ENCODE measurements around the gene INPP4B. TPM values are rescaled to one million over a fixed set of nuclear protein-coding genes. Genes with fewer than 3 reads are reported as not detected.
"Not testable (repeated sequence)": the region's sequence is repeated elsewhere in the genome, so short reads cannot be mapped to it uniquely, and the experiment has no call there.

The INPP4B gene
- total RNA-seq, 1 donor from 2014 or later = 8.2 TPM

DNA sequence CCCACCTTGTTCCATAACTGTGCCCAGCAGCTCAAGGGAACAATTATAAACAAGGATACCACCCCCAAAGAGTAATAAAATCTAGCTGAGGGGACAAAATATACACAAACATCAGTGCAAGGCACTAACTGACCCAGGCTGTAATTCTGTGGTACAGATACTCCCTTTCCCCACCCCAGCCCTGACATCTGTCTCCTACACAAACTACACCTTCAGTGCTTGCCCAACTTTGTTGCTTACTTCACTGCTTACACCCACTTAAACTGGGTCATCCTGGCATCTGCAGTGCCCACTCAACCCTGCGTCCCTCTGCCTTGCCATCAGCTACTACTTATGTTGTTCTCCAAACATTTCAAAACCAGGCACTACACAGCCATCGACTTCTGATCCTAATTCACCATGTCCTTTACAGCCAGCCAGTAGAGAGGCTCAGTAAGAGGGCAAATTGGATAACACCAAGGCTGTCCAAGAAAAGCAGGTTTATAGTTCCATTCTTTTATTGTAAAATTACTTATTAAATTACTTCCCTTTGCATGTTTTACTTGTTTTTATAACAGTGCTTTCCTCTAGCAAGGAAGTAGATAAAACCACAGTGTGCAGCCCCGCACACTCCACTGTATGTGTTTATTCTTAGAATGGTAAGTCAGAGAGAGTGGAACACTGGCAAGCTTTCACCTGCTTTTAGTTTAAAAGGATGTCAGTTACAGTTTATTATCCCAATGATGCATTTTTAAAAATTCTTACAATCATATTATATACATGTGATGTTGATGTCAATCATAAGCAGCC, 149.6 kb downstream of the INPP4B start:
- FAIRE-seq (no peak), DNase-seq (ENCODE audit: low spot score in 2 of 2) (no peak)

DNA sequence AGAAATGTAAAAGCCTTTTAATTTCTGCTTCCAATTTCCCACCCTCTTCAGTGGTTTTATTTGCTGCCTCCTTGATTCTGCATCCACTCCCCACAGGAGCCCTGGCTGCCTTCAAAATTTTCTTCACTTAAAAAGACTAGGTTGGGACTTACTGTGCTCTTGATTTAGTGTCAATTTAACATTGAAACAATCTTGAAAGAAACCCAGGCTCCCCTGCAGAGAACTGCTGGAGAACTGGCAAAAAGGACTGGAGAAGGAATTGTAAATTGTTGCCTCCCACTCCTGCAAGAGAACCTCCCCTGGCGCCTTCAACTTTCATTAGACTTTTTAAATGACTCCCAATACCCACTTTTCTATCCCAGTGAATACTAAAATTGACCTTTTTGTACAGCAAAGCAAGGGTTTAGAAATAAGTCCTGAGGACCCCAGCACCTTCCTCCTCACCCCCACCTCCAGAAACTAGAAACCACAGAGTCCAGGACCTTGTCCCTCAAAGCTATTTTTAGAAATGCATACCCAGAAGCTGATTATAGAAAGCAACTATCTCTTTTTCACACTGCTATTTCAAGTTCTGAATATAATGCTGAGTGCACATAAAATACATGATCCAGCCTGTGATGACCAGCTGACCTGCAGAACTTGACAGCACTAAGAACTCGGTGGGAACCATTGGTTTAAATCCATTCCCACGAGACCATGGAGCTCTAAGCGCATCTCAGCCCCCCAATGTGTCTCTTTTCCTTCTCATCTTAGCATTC, 155.5 kb downstream of the INPP4B start:
- no peak for DNase-seq (ENCODE audit: low spot score in 2 of 2)
- FAIRE-seq = no peak

DNA sequence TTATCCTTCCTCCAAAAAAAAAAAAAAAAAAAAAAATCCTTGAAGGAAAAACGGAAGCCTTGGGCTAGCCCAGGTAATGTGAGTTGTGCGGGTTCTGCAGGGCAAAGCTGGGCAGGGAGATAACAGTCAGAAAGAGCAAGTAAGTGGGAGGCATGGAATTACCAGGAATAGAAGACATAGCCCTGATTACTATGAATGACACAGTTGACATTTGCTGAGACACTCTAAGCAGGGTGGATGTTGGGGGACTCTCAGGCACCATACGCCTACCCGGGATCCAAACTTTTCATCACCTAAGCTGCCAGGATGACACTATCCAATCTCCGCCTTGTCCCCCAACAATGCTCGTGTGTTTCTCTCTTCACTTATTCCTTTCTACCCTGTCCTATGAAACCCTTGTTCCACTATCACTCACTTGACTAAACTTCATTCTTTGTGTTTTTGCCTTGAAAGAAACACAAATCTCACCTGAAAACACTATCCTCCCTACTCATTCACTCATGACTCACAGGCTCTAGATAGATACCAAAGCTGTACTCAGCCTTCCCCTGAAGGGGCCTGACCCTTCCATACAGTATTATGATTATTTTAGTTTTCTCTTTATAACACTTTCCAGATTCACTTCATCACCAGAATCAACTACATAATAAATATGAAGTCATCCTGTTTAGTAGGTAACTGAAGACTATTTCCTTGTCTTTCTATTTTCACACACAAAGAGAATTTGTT, 158.4 kb downstream of the INPP4B start:
- FAIRE-seq = no peak
- DNase-seq (ENCODE audit: low spot score in 2 of 2) = no peak

DNA sequence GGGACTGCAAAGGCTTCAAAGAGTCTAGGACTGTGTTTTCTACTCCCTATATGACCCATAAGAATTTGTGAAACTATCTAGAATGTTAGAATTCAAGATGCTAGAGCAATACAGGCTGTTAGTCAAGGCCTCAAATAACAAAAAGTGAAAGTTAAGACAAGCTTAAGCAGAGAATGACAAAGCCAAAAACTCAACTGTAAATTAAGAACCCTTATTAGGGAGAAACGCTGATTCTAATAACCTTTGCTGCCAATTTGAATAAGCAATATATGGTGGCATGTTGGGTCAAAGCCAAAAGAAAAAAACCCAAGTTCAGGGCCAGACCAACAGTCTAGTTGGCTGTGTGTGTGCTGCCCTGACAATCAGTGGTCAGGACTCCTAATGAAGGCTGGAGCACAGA, 160.0 kb downstream of the INPP4B start:
- DNase-seq (ENCODE audit: low spot score in 2 of 2) (no peak), FAIRE-seq (no peak)

DNA sequence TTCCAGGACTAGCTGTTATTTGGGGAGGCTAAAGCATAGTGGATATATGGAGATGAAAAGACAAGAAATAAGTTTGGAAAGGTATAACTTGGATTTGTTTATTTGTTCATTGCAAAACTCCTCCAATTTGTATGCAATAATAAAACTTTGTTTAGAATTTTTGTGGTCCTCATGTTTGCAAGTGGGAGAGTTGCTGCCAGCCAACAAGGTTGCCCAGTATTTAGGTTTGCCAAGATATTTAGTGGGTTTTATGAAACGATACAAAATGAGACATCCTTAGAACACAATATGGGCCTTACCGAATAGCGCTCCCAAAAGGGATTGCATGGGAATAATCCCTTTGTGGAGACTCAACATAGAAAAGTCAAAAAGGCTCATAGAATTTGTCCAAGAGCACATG, 162.1 kb downstream of the INPP4B start:
- DNase-seq (ENCODE audit: low spot score in 2 of 2) = no peak
- FAIRE-seq = no peak

DNA sequence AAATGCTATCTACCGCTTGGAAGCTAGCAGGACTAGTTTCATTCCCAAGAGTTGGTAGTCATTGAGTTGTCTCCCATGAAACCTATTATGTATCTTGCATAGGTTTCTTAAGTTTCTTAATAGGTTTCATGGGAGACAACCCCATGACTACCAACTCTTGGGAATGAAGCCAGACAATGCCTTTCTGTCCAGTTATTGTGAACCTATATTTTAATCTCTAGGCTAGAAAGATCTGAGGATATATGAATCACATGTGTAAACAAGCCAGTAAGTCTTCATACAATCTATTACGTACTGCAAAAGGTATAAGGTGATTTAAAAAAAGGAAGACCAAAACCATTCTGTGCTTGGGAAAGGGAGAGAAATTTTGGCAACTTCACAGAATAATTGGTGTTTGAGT, 162.6 kb downstream of the INPP4B start:
- DNase-seq (ENCODE audit: low spot score in 2 of 2) = no peak
- no peak for FAIRE-seq

DNA sequence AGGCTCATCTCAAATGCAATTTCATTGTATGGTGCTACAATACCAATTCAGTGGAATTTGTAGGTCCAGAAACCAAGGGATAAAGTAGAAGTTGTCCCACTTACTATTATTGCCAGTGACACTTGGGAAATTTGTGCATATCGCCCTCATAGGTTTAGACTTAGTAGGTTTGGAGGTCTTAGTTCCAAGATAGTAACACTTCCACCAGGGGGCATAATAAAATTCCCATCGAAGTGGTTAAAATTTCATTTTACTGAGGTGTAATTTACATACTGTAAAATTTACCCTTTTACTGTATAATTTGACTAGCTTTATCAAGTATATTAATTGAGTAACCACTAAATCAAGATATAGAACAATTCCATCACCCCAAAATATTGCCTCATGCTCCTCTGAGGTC, 174.6 kb downstream of the INPP4B start:
- no peak for DNase-seq (ENCODE audit: low spot score in 2 of 2)
- no peak for FAIRE-seq

DNA sequence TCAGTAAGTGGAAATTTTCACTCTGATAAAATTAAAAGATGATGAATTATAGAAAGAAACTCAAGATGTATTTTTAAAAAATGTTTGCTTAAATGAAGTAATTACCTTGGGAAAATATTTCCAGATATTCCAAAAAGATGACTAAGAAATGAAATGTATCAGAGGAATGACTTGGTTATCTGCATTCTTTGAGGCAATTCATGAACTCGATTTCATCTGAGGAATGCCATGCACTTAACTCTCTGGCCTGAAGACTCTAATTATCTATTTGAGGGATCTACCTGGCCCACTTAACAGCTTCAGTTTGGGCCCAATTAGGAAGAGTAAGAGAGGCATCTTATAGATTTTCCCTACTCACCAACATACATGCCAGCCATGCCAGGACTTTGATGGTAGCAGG, 182.3 kb downstream of the INPP4B start:
- DNase-seq (ENCODE audit: low spot score in 2 of 2) (no peak), FAIRE-seq (no peak)

DNA sequence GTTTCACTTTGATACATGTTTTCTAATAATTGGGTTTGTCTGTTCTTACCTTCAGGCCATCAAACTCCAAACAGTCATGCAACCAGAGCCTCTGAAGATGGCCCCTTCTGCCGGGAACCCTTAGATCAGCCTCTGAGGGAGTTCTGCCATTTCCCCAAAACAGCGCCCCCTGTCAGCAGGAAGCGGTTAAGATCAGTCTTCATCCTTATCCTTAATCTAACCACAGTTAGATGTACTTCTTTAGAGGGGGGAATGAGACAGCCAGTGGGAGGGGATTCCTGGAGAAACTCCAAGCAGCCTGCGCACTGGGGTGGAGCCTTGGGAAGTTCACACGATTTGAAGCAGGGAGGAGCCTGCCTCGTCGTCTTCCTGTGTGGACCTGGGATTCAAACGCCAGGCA, 185.4 kb downstream of the INPP4B start:
- no peak for FAIRE-seq

DNA sequence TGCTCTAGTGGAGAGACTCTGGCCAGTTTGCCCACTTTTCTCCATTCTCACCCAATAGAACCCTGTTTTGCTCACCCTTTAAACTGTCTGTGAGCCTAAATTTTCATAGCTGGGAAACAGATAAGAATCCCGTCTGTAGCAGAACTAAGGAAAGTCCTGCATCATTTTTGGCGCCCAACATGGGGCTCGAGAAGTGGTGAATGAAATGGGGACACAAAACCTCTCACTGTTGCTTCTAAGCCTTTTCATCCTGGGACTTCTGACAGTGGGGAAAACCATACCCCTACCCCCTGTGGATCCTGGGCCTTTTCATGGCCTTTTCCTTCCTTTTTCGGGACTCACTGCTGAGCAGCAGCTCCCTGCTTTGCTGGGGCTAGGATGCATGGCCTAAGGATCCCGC, 189.9 kb downstream of the INPP4B start:
- FAIRE-seq (no peak), DNase-seq (ENCODE audit: low spot score in 2 of 2) (no peak)

More for the DNA sequence above, 185.4 kb downstream of the INPP4B start:
- DNase-seq (ENCODE audit: low spot score in 2 of 2) = no peak

DNA sequence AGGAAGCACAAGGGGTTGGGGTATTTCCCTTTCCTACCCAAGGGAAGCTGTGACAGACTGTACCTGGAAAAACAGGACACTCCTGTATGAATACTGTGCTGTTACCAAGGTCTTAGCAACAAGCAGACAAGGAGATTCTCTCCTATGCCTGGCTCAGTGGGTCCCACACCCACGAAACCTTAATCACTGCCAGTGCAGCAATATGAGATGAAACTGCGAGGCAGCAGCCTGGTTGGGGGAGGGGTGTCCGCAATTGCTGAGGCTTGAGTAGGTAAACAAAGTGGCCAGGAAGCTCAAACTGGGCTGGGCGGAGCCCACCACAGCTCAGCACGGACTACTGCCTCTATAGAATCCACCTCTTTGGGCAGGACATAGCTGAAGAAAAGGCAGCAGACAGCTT, 197.7 kb downstream of the INPP4B start:
- FAIRE-seq (no peak), DNase-seq (ENCODE audit: low spot score in 2 of 2) (no peak)

DNA sequence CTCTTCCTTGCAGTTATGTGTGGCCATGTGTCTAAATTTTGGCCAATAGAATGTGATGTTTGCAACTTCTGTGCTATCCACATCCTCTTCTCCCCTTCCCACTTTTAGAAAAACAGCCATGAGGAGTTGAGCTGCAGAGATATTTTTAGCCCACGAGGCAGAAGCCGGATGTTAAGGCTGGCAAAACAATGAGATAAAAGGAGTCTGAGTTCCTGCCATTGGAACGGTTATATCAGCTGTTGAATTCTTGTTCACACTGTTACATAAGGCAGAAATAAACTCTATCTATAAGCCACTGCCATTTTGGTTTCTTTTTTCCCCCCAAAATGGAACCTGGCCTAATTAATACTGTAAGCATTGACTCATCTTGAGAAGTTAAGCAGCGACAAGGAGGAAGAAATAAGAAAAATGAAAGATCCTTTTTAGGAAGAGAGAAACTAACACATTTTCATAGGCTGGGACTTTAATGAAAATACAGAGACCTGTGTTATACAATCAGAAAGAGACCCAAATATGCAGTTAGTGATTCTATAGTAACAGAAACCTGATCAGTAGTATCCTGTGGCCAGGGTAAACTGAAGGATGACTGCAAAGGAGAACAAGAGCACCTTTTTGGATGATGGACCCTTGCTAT, 200.5 kb downstream of the INPP4B start:
- FAIRE-seq (no peak), DNase-seq (ENCODE audit: low spot score in 2 of 2) (no peak)

DNA sequence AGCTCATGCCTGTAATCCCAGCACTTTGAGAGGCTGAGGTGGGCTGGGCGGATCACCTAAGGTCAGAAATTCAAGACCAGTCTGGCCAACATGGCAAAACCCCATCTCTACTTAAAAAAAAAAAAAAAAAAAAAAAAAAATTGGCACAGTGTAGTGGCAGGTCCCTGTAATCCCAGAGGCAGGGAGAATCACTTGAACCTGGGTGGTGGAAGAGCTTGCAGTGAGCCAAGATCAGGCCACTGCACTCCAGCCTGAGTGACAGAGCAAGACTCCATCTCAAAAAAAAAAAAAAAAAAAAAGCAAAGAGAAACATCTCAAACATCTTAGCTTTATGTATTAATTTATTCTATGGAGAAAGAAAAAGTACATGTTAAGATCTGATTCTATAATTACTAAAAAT, 201.5 kb downstream of the INPP4B start:
- not testable (repeated sequence) for FAIRE-seq; DNase-seq (ENCODE audit: low spot score in 2 of 2)

DNA sequence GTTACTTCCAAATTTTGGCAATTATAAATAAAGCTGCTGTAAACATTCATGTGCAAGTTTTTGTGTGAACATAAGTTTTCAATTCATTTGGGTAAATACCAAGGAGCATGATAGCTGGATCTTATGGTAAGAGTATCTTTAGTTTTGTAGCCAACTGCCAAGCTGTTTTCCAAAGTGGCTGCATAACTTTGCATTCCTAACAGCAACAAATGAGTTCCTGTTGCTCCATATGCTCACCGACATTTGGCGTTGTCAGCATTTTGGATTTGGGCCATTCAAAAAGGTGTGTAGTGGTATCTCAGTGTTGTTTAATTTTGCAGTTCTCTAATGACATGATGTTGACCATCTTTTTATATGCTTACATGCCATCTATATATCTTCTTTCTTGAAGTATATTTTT, 208.5 kb downstream of the INPP4B start:
- no peak for FAIRE-seq
- DNase-seq (ENCODE audit: low spot score in 2 of 2) = no peak

DNA sequence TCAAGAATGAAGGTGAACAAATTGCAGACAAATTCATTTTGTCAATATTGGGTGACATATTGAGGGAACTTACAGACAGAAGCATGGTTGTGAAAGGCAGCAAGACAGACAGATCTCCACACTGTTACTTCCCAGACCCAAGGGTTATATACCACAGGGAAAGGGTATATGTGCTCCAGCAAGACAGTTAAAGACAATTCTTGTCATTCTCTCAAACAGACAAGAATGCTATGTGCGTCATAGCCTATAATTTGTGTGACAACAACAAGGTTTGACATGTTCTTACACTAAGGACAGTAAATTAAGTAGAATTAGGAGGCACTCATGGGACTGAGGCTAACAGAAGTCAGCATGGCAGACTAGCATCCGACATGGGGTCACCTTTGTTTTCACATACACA, 214.3 kb downstream of the INPP4B start:
- no peak for FAIRE-seq
- DNase-seq (ENCODE audit: low spot score in 2 of 2) = no peak

DNA sequence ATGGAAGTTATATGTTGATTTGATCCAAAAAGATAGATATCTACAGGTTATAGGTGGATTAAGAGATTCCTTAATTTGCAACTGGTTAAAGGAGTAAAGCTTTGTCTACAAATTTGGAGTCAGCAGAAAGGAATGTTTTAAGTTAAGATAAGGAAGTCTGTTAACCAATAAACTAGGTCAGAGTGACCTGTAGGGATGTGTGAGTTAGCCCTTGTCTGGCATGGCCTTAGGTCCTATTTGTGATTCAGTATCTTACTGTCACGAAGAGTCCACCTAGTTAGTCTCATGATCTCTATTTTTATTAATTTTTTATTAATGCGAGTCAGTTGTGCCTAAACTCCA, 230.8 kb downstream of the INPP4B start:
- no peak for DNase-seq (ENCODE audit: low spot score in 2 of 2)
- FAIRE-seq = no peak

DNA sequence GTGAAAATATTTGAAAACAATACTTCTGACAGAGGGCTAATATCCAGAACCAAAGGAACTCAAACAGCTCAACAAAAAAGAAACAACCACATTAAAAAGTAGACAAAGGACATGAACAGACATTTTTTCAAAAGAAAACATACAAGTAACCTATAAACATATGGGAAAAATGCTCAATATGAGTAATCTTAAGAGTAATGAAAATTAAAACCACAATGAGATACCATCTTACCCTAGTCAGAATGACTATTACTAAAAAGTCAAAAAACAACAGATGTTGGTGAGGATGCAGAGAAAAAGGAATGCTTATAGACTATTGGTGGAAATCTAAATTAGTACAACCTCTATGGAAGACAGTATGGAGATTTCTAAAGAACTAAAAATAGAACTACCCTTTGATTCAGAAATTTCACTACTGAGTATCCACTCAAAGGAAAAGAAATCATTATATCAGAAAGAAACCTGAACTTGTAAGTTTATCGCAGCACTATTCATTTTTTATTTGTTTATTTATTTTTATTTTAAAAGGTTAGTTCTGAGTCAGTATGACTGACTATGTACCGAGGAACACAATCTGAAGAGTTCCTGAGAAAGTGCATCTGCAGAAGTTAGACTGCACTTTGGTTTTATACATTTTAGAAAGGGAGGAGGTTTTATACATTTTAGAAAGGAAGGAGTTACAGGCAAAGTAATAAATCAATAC, 231.3 kb downstream of the INPP4B start:
- DNase-seq (ENCODE audit: low spot score in 2 of 2) (no peak), FAIRE-seq (no peak)

DNA sequence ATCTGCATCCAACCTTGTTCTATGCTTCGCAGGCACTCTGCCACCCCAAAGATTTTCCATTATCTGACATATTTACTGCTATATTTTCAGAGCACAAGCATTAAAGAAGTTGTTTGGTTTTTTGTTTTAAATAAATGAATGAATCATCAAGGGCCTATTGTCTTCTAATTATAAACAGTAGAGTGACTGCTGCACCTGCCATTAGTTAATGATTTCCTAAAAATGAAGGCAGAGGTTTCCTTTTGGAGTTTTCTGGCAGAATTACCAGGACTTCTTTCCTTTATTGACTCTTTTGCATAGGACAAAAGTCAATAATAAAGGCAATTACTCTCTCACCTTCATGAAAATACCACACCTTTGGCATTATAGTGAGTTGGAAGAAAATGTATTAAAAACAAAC, 238.1 kb downstream of the INPP4B start:
- FAIRE-seq = no peak

DNA sequence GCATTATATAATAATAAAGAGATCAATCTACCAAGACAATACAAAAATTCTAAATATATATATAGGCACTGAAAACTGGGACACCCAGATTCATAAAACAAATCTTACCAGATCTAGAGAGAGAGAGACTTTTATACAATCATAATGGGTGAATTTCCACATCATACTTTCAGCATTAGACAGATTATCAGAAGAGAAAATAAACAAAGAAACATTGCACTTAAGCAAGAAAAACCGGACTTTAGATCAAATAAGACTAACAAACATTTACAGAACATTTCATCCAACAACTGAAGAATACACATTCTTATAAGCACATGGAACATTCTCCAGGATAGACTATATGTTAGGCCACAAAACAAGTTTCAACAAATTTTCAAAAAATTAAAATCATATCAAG, 245.1 kb downstream of the INPP4B start:
- FAIRE-seq = no peak
- DNase-seq (ENCODE audit: low spot score in 2 of 2) = no peak

More for the DNA sequence above, 238.1 kb downstream of the INPP4B start:
- no peak for DNase-seq (ENCODE audit: low spot score in 2 of 2)

DNA sequence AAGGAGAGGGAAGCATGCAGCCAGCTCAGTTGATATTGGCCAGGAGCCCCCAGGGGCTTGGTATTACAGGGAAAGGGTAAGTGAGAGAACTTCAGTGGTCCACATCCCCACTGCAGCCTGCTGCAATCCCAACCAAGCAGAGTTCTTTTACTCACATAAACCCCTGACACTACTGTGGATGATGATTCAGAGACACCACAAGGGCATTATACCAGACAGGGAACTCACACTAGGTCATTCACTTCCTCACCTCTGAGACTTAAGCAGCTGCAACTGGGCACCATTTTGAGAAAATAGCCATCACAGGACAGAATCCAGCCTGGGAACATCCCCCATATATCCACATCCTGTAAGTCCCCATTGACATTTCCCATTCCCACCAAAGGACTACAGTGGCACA, 248.0 kb downstream of the INPP4B start:
- FAIRE-seq (no peak), DNase-seq (ENCODE audit: low spot score in 2 of 2) (no peak)
